HFFc6 (cell line): Measurements from ENCODE around the gene TUFT1. TPM values are rescaled to one million over a fixed set of nuclear protein-coding genes. Genes with fewer than 3 reads are reported as not detected.

Source experiments
- DNase-seq: peaks from one replicate; pipeline ENCODE4 v3.0.0-alpha.2; 2018
- H3K27ac Mint-ChIP-seq: 2 replicates; pipeline ENCODE4 v1.8.0; 2020; ENCODE audit warnings: mild to moderate bottlenecking, mixed read lengths
- H3K27me3 Mint-ChIP-seq: 2 replicates; pipeline ENCODE4 v1.8.0; 2021; ENCODE audit warnings: mild to moderate bottlenecking, moderate library complexity, mixed read lengths; ENCODE audit not compliant: insufficient read depth
- H3K36me3 Mint-ChIP-seq: 2 replicates; pipeline ENCODE4 v1.8.0; 2021; ENCODE audit warnings: low read depth, mixed read lengths
- H3K4me1 Mint-ChIP-seq: 2 replicates; pipeline ENCODE4 v1.8.0; 2020; ENCODE audit warnings: low read depth, mixed read lengths
- H3K4me3 Mint-ChIP-seq: 2 replicates; pipeline ENCODE4 v1.8.0; 2020; ENCODE audit warnings: mild to moderate bottlenecking, moderate library complexity, mixed read lengths
- H3K9me3 Mint-ChIP-seq: 2 replicates; pipeline ENCODE4 v1.8.0; 2020; ENCODE audit warnings: mild to moderate bottlenecking, mixed read lengths
- total RNA-seq, 6 experiments: library from RNA; stranded (reverse); fragmentation: NEBNext Ultra II Directional; extraction: Animal tissue kit (Norgen Biotek cat#: 25700); gene quantifications; 2 replicates in 1 of 6; 3 replicates in 5 of 6; pipeline ENCODE4 v1.2.3, GENCODE V29; 2021
- TF ChIP-seq, protein P1 (sequence below): fragments of 200-600 bp; sonication (generic); IDR thresholded peaks from 2 replicates; pipeline ENCODE4 v1.5.0; 2021; ENCODE audit warnings: antibody characterized with exemption, mild to moderate bottlenecking

The TUFT1 gene
- total RNA-seq, 6 experiments from 2014 or later = 6.5 to 20.2 (median 7.3) TPM

DNA sequence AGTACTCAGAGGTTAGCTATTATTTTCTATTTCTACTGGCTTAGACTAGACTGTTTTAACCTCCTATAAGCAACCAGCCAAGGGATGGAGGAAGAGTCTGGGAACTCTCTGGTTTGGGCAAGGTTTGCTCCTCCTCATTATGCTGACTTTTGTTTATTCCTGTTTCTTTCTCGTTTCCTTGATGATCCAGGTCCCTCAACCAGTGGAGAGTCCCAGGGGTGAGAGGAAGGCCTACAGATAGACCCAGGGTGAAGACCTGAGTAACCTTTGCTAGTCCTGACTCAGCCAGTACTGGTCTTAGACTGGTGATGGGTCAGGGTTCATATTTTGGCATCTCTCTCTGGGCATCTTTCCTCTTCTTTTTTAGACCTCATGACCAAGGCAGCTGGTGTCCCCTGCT lies 5.4 kb downstream of the TUFT1 start:
- Mint-ChIP-seq H3K4me1 (peaks cover 80% of the 10 kb centered on the region), H3K4me3 (no peak overlapping the region), H3K27me3 (peaks cover 4% of the 10 kb centered on the region; the same call in 1 of the 2 replicates), H3K36me3 (peaks cover 6% of the 10 kb centered on the region; the same call in 1 of the 2 replicates), H3K9me3 (no peaks in the 10 kb centered on the region), H3K27ac (no peak overlapping the region)
- TF ChIP-seq, protein P1, sequence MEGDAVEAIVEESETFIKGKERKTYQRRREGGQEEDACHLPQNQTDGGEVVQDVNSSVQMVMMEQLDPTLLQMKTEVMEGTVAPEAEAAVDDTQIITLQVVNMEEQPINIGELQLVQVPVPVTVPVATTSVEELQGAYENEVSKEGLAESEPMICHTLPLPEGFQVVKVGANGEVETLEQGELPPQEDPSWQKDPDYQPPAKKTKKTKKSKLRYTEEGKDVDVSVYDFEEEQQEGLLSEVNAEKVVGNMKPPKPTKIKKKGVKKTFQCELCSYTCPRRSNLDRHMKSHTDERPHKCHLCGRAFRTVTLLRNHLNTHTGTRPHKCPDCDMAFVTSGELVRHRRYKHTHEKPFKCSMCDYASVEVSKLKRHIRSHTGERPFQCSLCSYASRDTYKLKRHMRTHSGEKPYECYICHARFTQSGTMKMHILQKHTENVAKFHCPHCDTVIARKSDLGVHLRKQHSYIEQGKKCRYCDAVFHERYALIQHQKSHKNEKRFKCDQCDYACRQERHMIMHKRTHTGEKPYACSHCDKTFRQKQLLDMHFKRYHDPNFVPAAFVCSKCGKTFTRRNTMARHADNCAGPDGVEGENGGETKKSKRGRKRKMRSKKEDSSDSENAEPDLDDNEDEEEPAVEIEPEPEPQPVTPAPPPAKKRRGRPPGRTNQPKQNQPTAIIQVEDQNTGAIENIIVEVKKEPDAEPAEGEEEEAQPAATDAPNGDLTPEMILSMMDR = no peak
- DNase-seq = no peak

DNA sequence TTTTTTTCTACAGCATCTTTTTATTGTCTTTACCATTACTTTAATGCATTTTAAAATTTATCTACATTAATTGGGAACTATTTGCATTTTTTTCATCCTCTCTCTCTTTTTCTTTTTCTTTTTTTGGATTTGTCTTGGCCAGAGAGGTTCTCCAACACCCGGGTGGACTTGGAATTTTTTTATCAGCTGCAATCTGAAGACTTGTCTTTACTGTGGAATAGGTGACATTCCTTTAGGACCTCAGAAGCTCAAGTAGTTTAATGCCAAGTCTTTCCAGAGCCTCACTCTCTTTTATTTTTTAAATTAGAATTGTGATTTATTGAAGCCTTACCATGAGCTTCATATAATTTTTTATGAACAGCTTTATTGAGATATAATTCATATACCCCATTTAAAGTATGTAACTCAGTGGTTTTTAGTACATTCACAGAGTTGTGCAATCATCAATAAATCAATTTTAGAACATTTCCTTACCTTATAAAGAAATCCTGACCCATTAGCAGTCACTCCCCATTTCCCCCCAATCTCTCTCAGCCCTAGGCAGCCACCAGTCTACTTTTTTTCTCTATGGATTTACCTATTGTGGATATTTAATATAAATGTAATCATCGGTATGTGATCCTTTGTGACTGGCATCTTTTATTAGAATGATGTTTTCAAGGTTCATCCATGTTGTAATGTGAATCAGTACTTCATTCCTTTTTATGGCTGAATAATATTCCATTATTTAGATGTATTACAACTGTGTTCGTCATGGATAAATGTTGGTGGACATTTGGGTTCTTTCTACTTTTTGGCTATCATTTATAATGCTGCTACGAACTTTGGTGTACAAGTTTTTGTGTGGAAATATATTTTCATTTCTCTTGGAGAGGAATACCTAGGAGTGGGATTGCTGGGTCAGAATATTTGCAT lies 6.2 kb downstream of the TUFT1 start:
- H3K27ac Mint-ChIP-seq = peak overlapping the region; percentile 89
- TF ChIP-seq, protein P1 = no peak
- H3K4me1 Mint-ChIP-seq = peaks cover 73% of the 10 kb centered on the region
- H3K36me3 Mint-ChIP-seq = peaks cover 6% of the 10 kb centered on the region; the same call in 1 of the 2 replicates
- H3K4me3 Mint-ChIP-seq = peak overlapping the region; percentile 85; the same call in 1 of the 2 replicates
- no peak for DNase-seq
- H3K9me3 Mint-ChIP-seq = no peaks in the 10 kb centered on the region
- H3K27me3 Mint-ChIP-seq = peaks cover 1% of the 10 kb centered on the region; the same call in 1 of the 2 replicates

DNA sequence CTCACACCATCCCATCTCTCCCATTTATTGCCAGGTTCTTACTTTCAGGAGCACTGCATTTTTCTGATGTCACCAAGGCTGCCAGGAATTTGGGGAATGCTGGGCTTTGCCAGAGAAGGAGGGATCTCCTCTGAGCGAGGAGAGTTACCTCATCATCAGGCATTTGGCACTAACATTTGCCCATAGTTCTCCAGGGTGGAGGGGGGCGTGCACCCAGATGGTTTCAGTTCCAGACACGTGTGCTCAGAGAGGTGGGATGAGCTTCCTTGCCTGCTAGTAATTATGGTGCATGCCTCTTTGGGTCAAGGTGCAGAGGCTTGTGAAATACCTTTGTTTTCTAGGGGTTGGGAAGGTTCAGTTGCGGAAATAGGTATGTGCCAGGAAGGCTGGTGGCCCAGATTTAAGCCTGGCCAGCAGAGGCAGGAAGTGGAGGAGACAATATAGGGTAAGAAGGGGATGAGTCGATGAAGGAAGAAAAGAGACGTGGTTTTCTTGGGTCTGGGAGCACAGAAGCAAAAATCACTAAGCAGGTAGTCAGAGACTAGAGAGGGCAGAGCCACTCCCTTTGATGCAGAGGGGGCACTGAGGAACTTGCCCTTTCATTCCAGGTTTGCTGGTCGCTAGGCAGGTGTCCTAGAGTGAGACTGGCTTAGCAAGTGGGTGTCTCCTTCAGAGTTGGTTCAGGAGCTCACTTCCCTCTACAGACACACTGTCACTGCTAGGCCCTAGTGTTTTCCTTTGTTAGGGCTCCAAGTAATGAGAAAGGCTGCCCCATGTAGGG lies 7.2 kb downstream of the TUFT1 start:
- peak; percentile 89 for DNase-seq
- H3K4me3 Mint-ChIP-seq = peak overlapping the region; percentile 85
- H3K9me3 Mint-ChIP-seq = no peaks in the 10 kb centered on the region
- peaks cover 6% of the 10 kb centered on the region; the same call in 1 of the 2 replicates for H3K36me3 Mint-ChIP-seq
- peaks cover 62% of the 10 kb centered on the region for H3K4me1 Mint-ChIP-seq
- peak overlapping the region; percentile 89 for H3K27ac Mint-ChIP-seq
- H3K27me3 Mint-ChIP-seq = peaks cover 1% of the 10 kb centered on the region; the same call in 1 of the 2 replicates
- TF ChIP-seq, protein P1 = no peak

DNA sequence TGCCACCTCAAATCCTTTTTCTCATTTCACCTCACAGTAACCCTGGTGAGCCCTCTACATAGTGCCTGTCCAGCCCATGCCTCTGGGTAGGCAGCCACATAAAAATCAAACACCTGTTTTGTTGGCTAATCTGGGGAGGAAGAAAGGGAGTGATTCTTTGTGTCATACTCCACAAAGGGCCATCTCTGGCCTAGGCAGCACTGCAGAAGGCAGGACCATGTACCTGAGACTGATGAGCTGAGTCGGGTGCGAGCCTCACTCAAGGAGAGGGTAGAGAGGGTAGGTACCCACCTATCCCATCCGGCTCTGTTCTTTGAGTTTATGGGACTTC lies 7.8 kb downstream of the TUFT1 start:
- H3K4me1 Mint-ChIP-seq = peaks cover 57% of the 10 kb centered on the region
- peak overlapping the region; percentile 85 for H3K4me3 Mint-ChIP-seq
- H3K27ac Mint-ChIP-seq = peak overlapping the region; percentile 89; the same call in 1 of the 2 replicates
- peaks cover 6% of the 10 kb centered on the region; the same call in 1 of the 2 replicates for H3K36me3 Mint-ChIP-seq
- TF ChIP-seq, protein P1 = no peak
- no peaks in the 10 kb centered on the region for H3K9me3 Mint-ChIP-seq
- DNase-seq = no peak
- H3K27me3 Mint-ChIP-seq = peaks cover 1% of the 10 kb centered on the region; the same call in 1 of the 2 replicates

DNA sequence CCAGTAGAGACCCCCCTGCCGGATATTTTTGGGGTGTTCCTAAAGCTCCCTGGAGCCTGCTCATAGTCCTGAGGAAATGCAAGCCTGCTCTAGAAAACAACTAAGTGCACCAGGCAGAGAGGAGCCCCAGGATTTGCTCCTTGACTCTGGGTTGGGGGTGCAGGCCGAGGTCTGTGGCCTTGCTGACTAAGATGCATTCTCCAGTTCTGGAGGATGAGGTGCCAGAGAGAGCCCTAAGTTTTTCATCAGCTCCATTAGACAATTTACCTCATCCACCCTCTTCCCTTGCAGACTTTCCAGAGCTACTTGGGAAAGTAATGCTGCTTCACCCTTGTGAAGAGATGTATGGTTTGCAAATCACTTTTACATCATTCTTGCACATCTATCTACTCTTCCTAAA lies 9.1 kb downstream of the TUFT1 start:
- peak overlapping the region; percentile 82 for H3K27ac Mint-ChIP-seq
- H3K9me3 Mint-ChIP-seq = no peaks in the 10 kb centered on the region
- peak overlapping the region; percentile 64 for H3K4me3 Mint-ChIP-seq
- no peak for DNase-seq
- peaks cover 6% of the 10 kb centered on the region; the same call in 1 of the 2 replicates for H3K36me3 Mint-ChIP-seq
- H3K4me1 Mint-ChIP-seq = peaks cover 57% of the 10 kb centered on the region
- H3K27me3 Mint-ChIP-seq = peaks cover 1% of the 10 kb centered on the region; the same call in 1 of the 2 replicates
- TF ChIP-seq, protein P1 = no peak
